Measurements from ENCODE around the gene TASP1.
"Not testable (repeated sequence)": the region's sequence is repeated elsewhere in the genome, so short reads cannot be mapped to it uniquely, and the experiment has no call there.

TASP1 gene

DNA sequence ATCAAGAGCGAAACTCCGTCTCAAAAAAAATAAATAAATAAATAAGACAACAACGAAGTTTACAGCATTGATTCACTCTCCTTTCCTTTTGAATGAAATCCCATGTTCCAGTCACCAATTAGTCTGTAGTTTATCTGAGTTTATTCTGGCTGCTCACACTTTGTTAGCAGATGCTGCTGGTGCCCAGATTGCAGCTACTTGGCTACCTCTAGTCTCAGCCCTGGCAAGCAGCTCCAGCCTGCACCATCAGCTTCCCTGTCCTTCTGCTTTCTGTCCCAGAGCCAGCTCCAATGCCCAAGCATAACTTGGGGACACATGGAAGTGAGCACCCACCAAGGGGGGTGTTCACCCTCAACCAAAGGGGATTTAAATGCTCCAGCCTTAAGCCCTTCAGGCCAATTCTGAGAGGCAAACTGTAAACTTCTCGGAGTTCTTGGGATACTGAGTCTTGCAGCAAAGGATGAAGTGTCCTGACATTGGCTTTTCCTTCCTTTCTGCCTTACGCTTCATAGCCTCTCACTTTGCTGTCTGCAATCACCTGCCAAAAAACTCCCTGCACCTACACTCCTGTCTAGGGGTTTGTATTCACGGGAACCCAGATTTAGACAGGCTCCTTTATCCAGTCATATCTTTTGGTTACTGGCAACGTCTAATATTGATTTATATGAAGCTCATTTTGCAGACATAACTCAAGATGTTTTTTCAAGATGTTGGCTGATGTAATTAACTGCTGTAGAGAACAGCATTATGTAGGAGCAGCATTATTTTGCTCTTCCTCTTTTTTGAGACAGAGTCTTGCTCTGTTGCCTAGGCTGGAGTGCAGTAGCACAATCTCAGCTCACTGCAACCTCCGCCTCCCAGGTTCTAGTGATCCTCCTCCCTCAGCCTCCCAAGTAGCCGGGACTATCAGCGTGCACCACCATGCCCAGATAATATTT is 9.8 kb upstream of the TASP1 start:
- peak; percentile 31 for DNase-seq

DNA sequence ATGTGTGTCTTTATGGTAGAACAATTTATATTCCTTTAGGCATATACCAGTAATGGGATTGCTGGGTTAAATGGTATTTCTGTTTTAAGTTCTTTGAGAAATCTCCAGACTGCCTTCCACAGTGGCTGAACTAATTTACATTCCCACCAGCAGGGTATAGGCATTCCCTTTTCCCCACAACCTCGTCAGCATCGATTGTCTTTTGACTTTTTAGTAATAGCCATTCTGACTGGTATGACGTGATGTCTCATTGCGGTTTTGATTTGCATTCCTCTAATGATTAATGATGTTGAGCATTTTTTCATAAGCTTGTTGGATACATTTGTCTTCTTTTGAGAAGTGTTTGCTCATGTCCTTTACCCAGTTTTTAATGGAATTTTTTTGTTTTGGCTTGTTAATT is 5.3 kb upstream of the TASP1 start:
- peak; percentile 55 for DNase-seq

DNA sequence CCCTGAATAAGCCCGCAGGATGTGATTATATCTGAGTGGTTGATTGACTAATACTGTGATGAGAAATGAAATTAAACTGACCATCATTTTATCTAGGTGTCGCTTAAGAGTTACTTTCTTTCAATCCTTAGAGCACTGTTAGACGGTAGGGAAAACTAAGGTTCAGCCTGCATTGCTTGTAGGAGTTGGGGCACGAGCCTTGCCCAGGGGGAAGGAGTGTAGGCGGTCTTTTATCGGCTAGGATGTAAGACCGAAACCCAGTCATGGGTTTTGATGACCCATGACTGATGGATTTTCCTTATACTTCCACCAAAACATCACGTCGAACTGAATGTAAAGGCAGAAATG is 392 bp upstream of the TASP1 start:
- no peak for DNase-seq

DNA sequence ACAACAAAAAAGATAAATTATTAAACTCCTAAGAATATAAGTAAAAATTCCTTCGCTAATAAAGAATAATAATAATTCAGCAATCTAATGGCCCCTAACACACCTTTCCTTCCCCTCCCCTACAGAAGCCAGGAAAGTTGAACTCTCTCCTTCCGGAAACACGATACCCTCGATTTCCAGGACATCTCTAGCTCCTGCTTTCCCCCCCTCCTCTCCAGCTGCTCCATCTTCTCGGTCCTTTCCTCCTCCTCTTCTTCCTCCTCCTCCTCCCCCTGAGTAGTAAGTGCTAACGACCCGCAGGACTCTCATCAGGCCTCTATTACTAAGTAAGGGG is 603 bp downstream of the TASP1 start:
- peak; percentile 77 for DNase-seq

- no peak for DNase-seq
Measured at GRCh38 chr20:13632431-13632830, 6.3 kb downstream of the TASP1 start.

DNA sequence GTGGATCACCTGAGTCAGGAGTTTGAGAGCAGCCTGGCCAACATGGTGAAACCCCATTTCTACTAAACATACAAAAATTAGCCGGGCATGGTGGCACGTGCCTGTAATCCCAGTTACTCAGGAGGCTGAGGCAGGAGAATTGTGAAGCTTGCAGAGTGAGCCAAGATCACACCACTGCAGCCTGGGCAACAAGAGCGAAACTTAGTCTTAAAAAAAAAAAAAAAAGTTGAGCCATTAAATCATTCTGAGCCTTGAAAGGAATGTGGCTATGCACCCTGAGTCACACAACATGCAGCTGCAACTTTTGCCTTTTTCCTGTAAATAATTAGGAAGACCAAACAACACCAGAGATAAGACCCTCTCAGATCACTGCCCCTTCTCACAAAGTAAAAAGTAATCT is 11.2 kb downstream of the TASP1 start:
- DNase-seq: not testable (repeated sequence)

DNA sequence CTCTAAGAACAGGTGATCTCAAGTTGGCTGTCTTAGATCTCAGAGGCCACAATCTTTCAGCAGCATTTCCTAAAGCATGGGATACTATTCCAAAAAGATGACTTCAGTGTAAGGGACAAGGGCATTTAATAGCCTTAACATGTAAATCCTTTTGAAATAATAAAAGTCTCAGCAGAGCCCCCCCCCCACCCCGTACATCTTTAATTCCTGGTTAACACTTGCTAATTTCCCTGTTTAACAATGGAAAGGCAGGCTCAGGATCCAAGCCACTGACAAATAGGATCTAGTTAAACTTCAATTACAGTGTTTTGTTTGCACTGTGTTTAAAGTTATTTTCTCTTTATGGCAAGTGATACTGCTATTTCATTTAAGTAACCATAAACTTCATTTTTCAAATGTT is 12.0 kb downstream of the TASP1 start:
- DNase-seq: no peak

- no peak for DNase-seq
Measured at GRCh38 chr20:13625304-13625979, 13.3 kb downstream of the TASP1 start.

GRCh38 chr20:13619415-13619814 is 19.3 kb downstream of the TASP1 start:
- DNase-seq: not testable (repeated sequence)

GRCh38 chr20:13618456-13618855 is 20.3 kb downstream of the TASP1 start:
- not testable (repeated sequence) for DNase-seq

DNA sequence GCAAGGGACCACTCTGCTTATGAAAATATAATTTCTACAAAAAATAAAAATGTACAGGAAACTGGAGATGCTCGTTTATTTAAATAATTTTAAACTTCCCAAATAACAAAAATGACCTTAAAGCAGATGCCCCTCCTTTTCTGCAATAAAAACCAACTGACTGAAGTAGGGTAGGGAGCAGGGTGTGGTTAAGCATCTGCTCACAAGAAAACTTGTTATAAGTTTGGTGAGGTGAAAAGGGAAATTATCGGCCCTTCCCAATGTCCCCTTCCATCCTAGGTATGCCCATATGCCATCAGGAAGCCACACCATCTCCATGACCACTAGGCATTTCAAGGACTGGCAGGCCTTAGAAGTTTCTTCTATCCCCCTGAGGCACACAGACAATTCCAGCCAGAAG is 21.1 kb downstream of the TASP1 start:
- not testable (repeated sequence) for DNase-seq

DNA sequence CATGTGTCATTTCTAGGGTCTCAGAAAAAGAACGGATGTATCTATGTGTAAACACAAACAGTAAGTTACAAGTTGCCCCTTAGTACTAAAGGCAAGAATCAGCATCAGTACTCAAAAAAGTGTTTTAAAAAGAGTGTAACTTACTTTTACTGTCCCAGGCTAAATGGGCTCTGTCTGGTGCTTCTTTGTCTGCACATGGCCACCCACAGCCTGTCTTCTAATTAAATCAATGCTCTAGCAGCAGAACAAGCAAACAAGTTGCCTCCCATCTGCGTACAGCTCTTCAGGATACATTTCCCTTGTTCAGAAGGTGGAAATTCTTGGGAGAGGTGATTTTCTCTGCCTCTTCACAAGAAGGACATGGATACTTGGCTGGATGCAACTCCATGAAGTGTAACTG is 22.0 kb downstream of the TASP1 start:
- DNase-seq: not testable (repeated sequence)

- DNase-seq: no peak
Measured at GRCh38 chr20:13613917-13614316, 24.8 kb downstream of the TASP1 start.

GRCh38 chr20:13611611-13612125 is 27.1 kb downstream of the TASP1 start:
- DNase-seq: no peak

DNA sequence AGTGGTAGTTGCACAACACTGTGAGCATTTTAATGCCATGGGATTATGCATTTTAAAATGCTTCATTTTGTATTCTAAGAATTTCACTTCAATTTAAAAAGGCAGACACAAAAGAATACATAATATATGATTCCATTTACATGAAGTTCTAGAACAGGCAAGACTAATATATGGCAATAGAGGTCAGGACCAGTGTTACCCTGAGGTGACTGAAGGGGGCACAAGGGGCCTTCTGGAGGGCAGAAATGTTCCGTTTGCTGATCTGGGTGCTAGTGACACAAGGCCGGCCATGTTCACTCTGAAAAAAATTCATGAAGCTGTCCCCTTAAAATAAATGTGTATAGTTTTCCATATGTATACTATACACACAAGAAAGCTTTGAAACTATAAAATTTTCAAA is 28.5 kb downstream of the TASP1 start:
- peak; percentile 31 for DNase-seq

- DNase-seq: no peak
Measured at GRCh38 chr20:13608066-13608465, 30.7 kb downstream of the TASP1 start.

- not testable (repeated sequence) for DNase-seq
Measured at GRCh38 chr20:13593423-13593822, 45.3 kb downstream of the TASP1 start.

- DNase-seq: no peak
Measured at GRCh38 chr20:13588049-13588448, 50.7 kb downstream of the TASP1 start.

- no peak for DNase-seq
Measured at GRCh38 chr20:13587370-13587769, 51.4 kb downstream of the TASP1 start.

- no peak for DNase-seq
Measured at GRCh38 chr20:13586133-13586532, 52.6 kb downstream of the TASP1 start.

DNA sequence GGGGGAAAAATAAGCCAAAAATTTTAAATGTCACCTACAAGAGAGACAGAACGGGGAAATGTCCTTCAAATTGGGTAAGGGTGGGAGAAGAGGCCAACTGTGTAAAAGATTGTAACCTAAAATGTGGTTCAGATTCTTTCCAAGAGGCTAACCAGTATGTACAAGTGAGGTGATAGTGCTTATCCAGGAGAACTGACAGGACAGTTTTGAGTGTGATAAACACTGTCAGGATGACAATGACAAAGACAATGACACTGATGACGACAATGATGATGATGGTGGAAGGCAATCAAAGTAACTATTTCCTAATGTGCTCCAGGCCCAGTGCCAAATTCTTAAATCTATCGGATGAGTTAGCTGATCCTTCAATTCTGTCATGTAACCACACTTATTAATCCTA is 57.3 kb downstream of the TASP1 start:
- DNase-seq: no peak

- no peak for DNase-seq
Measured at GRCh38 chr20:13580707-13581106, 58.0 kb downstream of the TASP1 start.

DNA sequence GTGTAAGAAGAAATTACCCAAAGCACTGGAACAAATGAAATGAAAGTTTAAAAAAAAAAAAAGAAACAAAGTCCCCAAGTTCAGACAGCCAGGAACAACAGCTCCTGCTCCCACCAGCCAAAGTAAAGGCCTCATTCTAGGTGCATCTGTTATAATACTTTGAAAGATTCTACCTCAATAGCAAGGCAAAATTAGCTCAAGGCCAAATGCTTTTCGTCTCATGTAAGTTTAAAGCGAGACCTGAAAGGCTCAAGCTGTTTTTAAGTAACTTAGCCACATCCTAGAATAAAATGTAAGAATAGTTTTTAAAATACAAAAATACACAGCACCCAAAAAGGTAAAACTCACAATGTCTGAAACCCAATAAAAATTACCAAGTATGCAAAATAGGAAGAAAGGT is 64.7 kb downstream of the TASP1 start:
- DNase-seq: no peak

DNA sequence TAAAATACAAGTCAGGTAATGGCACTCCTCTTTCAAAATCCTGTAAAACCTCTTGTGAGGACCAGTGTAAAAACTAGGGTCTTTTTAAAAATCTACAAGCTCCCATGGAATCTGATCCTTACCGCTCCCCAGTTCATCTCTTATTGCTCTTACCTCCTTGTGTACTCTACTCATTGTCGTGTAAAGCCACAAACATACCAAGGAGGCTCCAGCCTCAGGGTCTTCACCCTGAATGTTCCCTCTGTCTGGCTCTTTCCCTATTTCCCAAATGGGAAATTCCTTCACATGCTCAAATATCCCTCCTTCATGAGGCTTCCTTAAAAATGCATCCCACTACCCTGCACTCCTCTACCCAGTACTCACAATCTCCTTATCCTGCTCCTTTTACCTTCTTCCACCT is 67.1 kb downstream of the TASP1 start:
- no peak for DNase-seq
